ENCODE data around the gene LRFN2.

GRCh38 chr6:40569162-40569910 lies 17.8 kb downstream of the LRFN2 start:
- TF ChIP-seq CTCF (optimal IDR thresholded peaks at IDR 0.05 in 1 of 3, IDR thresholded peaks at IDR 0.05 in 1 of 3, conservative IDR thresholded peaks at IDR 0.05 in 1 of 3; ENCODE audit: extremely low read depth in 1 of 3, insufficient read depth in 2 of 3, low read length in 3 of 3): no peak
- no peak for TF ChIP-seq EZH2 (IDR thresholded peaks at IDR 0.05; ENCODE audit: low read length)
